HepG2 (cell line): ENCODE results near the gene FZD7. TPM values are rescaled to one million over a fixed set of nuclear protein-coding genes. Genes with fewer than 3 reads are reported as not detected.

Source experiments
- ATAC-seq: fragments of 200-7000 bp; cut with Tn5 transposase; 3 replicates; pipeline ENCODE4 v1.9.1; 2020; ENCODE audit warnings: mild to moderate bottlenecking, moderate library complexity
- BruUV-seq: library from RNA; stranded (reverse); fragments of 400-500 nt; replicated peaks from 2 replicates; lab custom pipeline; 2021; lab: Mats Ljungman, UMichigan
- CTCF ChIA-PET: fragments of 300-600 bp; formaldehyde crosslinking; extraction: SDS; loops from one replicate; lab custom pipeline; 2021; ENCODE audit warnings: low total read pairs, inconsistent platforms, low intra/inter-chr PET ratio; lab: Yijun Ruan, JAX
- POLR2A ChIA-PET: fragments of 350-600 bp; sonication (Branson Sonifier 250); formaldehyde crosslinking; loops from one replicate; lab custom pipeline; 2020; ENCODE audit warnings: antibody characterized with exemption, inconsistent platforms; lab: Yijun Ruan, JAX
- DNase-seq: peaks from one replicate; pipeline ENCODE4 v3.0.0-alpha.2; 2015; ENCODE audit warnings: low spot score
- FAIRE-seq: peaks from 3 replicates; lab custom pipeline; 2011; peaks lifted over from hg19 to GRCh38; lab: Jason Lieb, UNC
- H2AFZ ChIP-seq: one replicate; pipeline ENCODE4 v1.6.1; 2011; ENCODE audit warnings: low read length, inconsistent platforms
- H3K27ac ChIP-seq: fragments of 300-600 bp; 3 replicates; pipeline ENCODE4 v1.8.0; 2011; ENCODE audit warnings: mixed run types, mild to moderate bottlenecking, mixed read lengths, low read length, inconsistent platforms; ENCODE audit not compliant: insufficient read depth; ENCODE audit errors: extremely low read length
- H3K27me3 ChIP-seq, 2 experiments: fragments of 200-600 bp in 1 of 2; 2 replicates in 1 of 2; 3 replicates in 1 of 2; pipeline versions ENCODE4 v1.6.0 to v1.8.0; 2011; ENCODE audit warnings: low read length in 2 of 2, mild to moderate bottlenecking in 2 of 2, moderate library complexity in 2 of 2, inconsistent platforms in 1 of 2; ENCODE audit not compliant: insufficient read depth in 2 of 2, control insufficient read depth in 1 of 2
- H3K36me3 ChIP-seq, 2 experiments: fragments of 200-600 bp in 1 of 2; replicated peaks in 1 of 2; 2 replicates in 1 of 2; 3 replicates in 1 of 2; pipeline versions ENCODE4 v1.5.1 to v1.8.0; 2011; ENCODE audit warnings: low read length in 2 of 2, inconsistent platforms in 1 of 2; ENCODE audit not compliant: insufficient read depth in 2 of 2, control insufficient read depth in 1 of 2
- H3K4me1 ChIP-seq: 2 replicates; pipeline ENCODE4 v1.5.1; 2012; ENCODE audit warnings: low read length, inconsistent platforms; ENCODE audit not compliant: insufficient read depth
- H3K4me2 ChIP-seq: 2 replicates; pipeline ENCODE4 v1.6.0; 2011; ENCODE audit warnings: low read depth, low read length, inconsistent platforms
- H3K4me3 ChIP-seq, 3 experiments: fragments of 200-600 bp in 1 of 3; sonication (generic), shearing (Covaris generic) in 1 of 3; replicated peaks in 1 of 3; 2 replicates each; pipeline ENCODE4 v1.5.1; 2011 to 2016; ENCODE audit warnings: low read length in 3 of 3, inconsistent platforms in 2 of 3, low read depth in 2 of 3, mild to moderate bottlenecking in 2 of 3, control low read depth in 1 of 3, mixed read lengths in 1 of 3; ENCODE audit not compliant: insufficient read depth in 1 of 3
- H3K79me2 ChIP-seq: one replicate; pipeline ENCODE4 v1.6.1; 2011; ENCODE audit warnings: low read length, inconsistent platforms; ENCODE audit not compliant: insufficient read depth
- H3K9ac ChIP-seq: 2 replicates; pipeline ENCODE4 v1.6.0; 2011; ENCODE audit warnings: mild to moderate bottlenecking, low read depth, low read length, inconsistent platforms; ENCODE audit not compliant: insufficient read depth
- H3K9me3 ChIP-seq: 2 replicates; pipeline ENCODE4 v1.5.1; 2012; ENCODE audit warnings: mild to moderate bottlenecking, low read length
- H4K20me1 ChIP-seq: 2 replicates; pipeline ENCODE4 v1.6.0; 2011; ENCODE audit warnings: inconsistent platforms, mild to moderate bottlenecking, low read length, moderate library complexity; ENCODE audit not compliant: insufficient read depth
- ARHGAP35 ChIP-seq: sonication (generic); formaldehyde crosslinking; IDR thresholded peaks from 2 replicates; pipeline ENCODE4 v1.9.0; 2022; ENCODE audit warnings: mild to moderate bottlenecking, inconsistent platforms, moderate library complexity, missing genetic modification reagents, borderline replicate concordance
- ARNTL ChIP-seq: sonication (generic); formaldehyde crosslinking; IDR thresholded peaks from 2 replicates; pipeline ENCODE4 v1.4.0; 2020; ENCODE audit warnings: mild to moderate bottlenecking, missing genetic modification reagents
- KDM6A ChIP-seq: IDR thresholded peaks from 2 replicates; pipeline ENCODE4 v1.6.1; 2016; ENCODE audit warnings: low read depth
- PBX2 ChIP-seq: IDR thresholded peaks from 2 replicates; pipeline ENCODE4 v1.6.1; 2016; ENCODE audit warnings: control low read depth
- SKI ChIP-seq: fragments of 450-650 bp; IDR thresholded peaks from one replicate; pipeline ENCODE4 v1.6.1; 2018; ENCODE audit warnings: mild to moderate bottlenecking; ENCODE audit not compliant: partially characterized antibody
- SOX6 ChIP-seq, 2 experiments: fragments of 450-650 bp in 1 of 2; sonication (generic) in 1 of 2; formaldehyde crosslinking in 1 of 2; IDR thresholded peaks; 2 replicates each; pipeline versions ENCODE4 v1.4.0 to v1.6.1; 2017 to 2020; ENCODE audit warnings: antibody characterized with exemption in 1 of 2, mild to moderate bottlenecking in 1 of 2, missing genetic modification reagents in 1 of 2
- ZBTB3 ChIP-seq: sonication (generic); formaldehyde crosslinking; IDR thresholded peaks from 2 replicates; pipeline ENCODE4 v1.4.0; 2020; ENCODE audit warnings: low read depth, mild to moderate bottlenecking, moderate library complexity, missing genetic modification reagents, borderline replicate concordance
- ZIK1 ChIP-seq: sonication (generic); formaldehyde crosslinking; IDR thresholded peaks from 2 replicates; pipeline ENCODE4 v1.5.0; 2020; ENCODE audit warnings: mild to moderate bottlenecking, low read depth, missing genetic modification reagents, borderline replicate concordance
- ZNF232 ChIP-seq: sonication (generic); formaldehyde crosslinking; IDR thresholded peaks from 2 replicates; pipeline ENCODE4 v1.4.0; 2020; ENCODE audit warnings: missing genetic modification reagents, borderline replicate concordance
- ZNF329 ChIP-seq: sonication (generic); formaldehyde crosslinking; IDR thresholded peaks from 2 replicates; pipeline ENCODE4 v1.9.0; 2021; ENCODE audit warnings: low read depth, mild to moderate bottlenecking, missing genetic modification reagents
- ZNF484 ChIP-seq: sonication (generic); formaldehyde crosslinking; IDR thresholded peaks from 2 replicates; pipeline ENCODE4 v1.5.1; 2020; ENCODE audit warnings: mild to moderate bottlenecking, low read depth, missing genetic modification reagents, borderline replicate concordance
- ZNF616 ChIP-seq: sonication (generic); formaldehyde crosslinking; IDR thresholded peaks from 2 replicates; pipeline ENCODE4 v1.5.0; 2020; ENCODE audit warnings: low read depth, mild to moderate bottlenecking, missing genetic modification reagents
- ZNF891 ChIP-seq: sonication (generic); formaldehyde crosslinking; IDR thresholded peaks from 2 replicates; pipeline ENCODE4 v1.5.0; 2020; ENCODE audit warnings: mild to moderate bottlenecking, missing genetic modification reagents
- WGBS: methylation state at CpG from one replicate; pipeline ENCODE4 v1.1.6; 2017; ENCODE audit warnings: low lambda C conversion rate; 5-methylcytosine and 5-hydroxymethylcytosine counted together
- in situ Hi-C: cut with HindIII; loops from 2 replicates; pipeline ENCODE4 v1.10.0; 2017; ENCODE audit warnings: low pct_unique_long_range_greater_than_20kb; ENCODE audit not compliant: extremely low pct_ligation_motif_present
- intact Hi-C: fragments of 100-400 bp; cut with micrococcal nuclease; formaldehyde crosslinking; loops from one replicate; pipeline ENCODE4 v1.10.0; 2022; ENCODE audit not compliant: unreplicated experiment
- polyA plus RNA-seq, 8 experiments: library from polyadenylated mRNA; depleted of rRNA in 3 of 8; stranded (reverse) in 7 of 8; unstranded in 1 of 8; fragments of >200 nt; fragmentation: Illumina TruSeq in 4 of 8; extraction: Trizol in 4 of 8; gene quantifications; 2 replicates each; pipeline versions ENCODE4 v1.2.1 to v1.2.3, GENCODE V29; 2011 to 2016; ENCODE audit warnings: low read depth in 4 of 8, missing spikeins in 1 of 8, mixed read lengths in 1 of 8; ENCODE audit not compliant: insufficient read depth in 1 of 8
- total RNA-seq, 5 experiments: library from RNA; depleted of rRNA; stranded (reverse); fragments of >200 nt; fragmentation: Illumina TruSeq; extraction: Trizol; gene quantifications; 2 replicates each; pipeline ENCODE4 v1.2.3, GENCODE V29; 2016; ENCODE audit warnings: low read depth in 1 of 5

FZD7 gene
- total and polyA plus RNA-seq, 2 of the 13 experiments (the other 11 are each of a cell fraction or from before 2014, with no cell fraction given): 0.13 to 0.38 TPM

GRCh38 chr2:202042444-202042843 lies 8.8 kb downstream of the FZD7 start:
- Histone ChIP-seq H3K36me3 (no peaks in the 10 kb centered on the region), H3K27me3 (peaks cover 0 to 21% of the 10 kb centered on the region in 2 experiments; a peak in 3 of 5 replicates), H3K27ac (no peak overlapping the region), H3K4me1 (peaks cover 21% of the 10 kb centered on the region; the same call in 1 of the 2 replicates), H3K9ac (no peak overlapping the region), H3K9me3 (no peaks in the 10 kb centered on the region), H3K4me3 (no peak overlapping the region), H2AFZ (no peak overlapping the region), H4K20me1 (no peaks in the 10 kb centered on the region), H3K79me2 (no peaks in the 10 kb centered on the region), H3K4me2 (no peak overlapping the region)
- TF ChIP-seq SOX6 (IDR thresholded peaks at IDR 0.05): no peak
- TF ChIP-seq SOX6 (CRISPR knock-in tag; IDR thresholded peaks at IDR 0.05): no peak
- TF ChIP-seq ZNF329 (CRISPR knock-in tag): no peak
- TF ChIP-seq ZNF484 (CRISPR knock-in tag): no peak
- no peak for TF ChIP-seq KDM6A (CRISPR knock-in tag)
- TF ChIP-seq ZNF616: no peak
- no peak for TF ChIP-seq ZNF891 (CRISPR knock-in tag)
- TF ChIP-seq ZNF232 (CRISPR knock-in tag): no peak
- CTCF ChIA-PET: no interaction called here
- no TSS peak for BruUV-seq
- DNase-seq (no peak), ATAC-seq (no peak), FAIRE-seq (no peak)
- 43% methylated on average over 5 of the region's 5 CpGs for WGBS
- in situ Hi-C loops (no loop called here), intact Hi-C loops (no loop called here)
- POLR2A ChIA-PET: no interaction called here

GRCh38 chr2:202043475-202043874 lies 9.8 kb downstream of the FZD7 start:
- WGBS: 16% methylated on average over 6 of the region's 6 CpGs
- DNase-seq (no peak), ATAC-seq (no peak), FAIRE-seq (no peak)
- in situ Hi-C loops (no loop called here), intact Hi-C loops (no loop called here)
- Histone ChIP-seq H3K27me3 (peaks cover 0 to 22% of the 10 kb centered on the region in 2 experiments; a peak in 3 of 5 replicates), H4K20me1 (no peaks in the 10 kb centered on the region), H3K9me3 (no peaks in the 10 kb centered on the region), H3K4me3 (no peak overlapping the region), H3K27ac (no peak overlapping the region), H3K9ac (no peak overlapping the region), H2AFZ (no peak overlapping the region), H3K4me1 (peaks cover 21% of the 10 kb centered on the region; the same call in 1 of the 2 replicates), H3K4me2 (no peak overlapping the region), H3K36me3 (no peaks in the 10 kb centered on the region), H3K79me2 (no peaks in the 10 kb centered on the region)
- POLR2A ChIA-PET: no interaction called here
- CTCF ChIA-PET: no interaction called here
- no TSS peak for BruUV-seq
- TF ChIP-seq ARNTL (CRISPR knock-in tag): no peak
- TF ChIP-seq SKI: no peak
- no peak for TF ChIP-seq ZBTB3
- no peak for TF ChIP-seq ZIK1 (CRISPR knock-in tag)
- TF ChIP-seq ARHGAP35 (CRISPR knock-in tag): no peak
- no peak for TF ChIP-seq PBX2
